Measurements from ENCODE around the gene SUMO3.

DNA sequence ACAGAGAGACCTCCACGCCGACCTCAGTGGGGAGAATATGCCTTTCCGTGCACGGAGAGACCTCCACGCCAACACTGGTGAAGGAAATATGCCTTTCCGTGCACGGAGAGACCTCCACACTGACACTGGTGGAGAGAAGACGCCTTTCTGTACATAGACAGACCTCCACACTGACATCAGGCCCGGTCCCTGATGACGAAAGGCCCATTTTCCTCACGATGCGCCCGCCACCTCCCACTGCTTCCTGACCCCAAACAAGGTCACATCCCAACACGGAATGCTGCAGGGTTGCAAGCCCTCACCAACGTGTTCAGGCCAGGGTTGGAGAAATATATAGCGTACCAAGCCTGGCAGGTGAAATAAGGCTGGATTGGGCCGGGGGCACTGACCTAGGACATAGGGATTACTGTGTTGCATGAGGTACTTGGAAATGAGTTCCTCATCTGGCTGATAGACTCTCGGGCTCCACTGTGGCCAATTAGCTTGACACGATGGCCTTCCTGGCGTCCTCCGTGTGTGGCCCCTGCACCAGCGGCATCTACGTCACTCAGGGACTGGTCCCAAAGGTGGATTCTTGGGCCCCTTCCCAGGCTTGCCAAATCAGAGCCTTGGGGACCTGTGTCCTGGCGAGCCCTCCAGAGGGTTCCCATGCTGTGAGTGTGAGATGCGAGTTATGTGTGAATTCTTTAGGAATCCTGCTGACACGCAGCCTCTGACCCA lies 16.5 kb upstream of the SUMO3 start:
- TF ChIP-seq POLR2AphosphoS5 (IDR thresholded peaks at IDR 0.05; ENCODE audit: low read depth, low read length) (no peak), TEAD4 (IDR thresholded peaks at IDR 0.05; ENCODE audit: borderline replicate concordance, insufficient read depth) (no peak), YY1 (IDR thresholded peaks at IDR 0.05; ENCODE audit: low read depth) (no peak), RFX5 (IDR thresholded peaks at IDR 0.05; ENCODE audit: low read length) (no peak), NFIC (IDR thresholded peaks at IDR 0.05; ENCODE audit: borderline replicate concordance) (no peak), GATA2 (CRISPR knock-in tag; IDR thresholded peaks at IDR 0.05) (no peak), EZH2phosphoT487 (IDR thresholded peaks at IDR 0.05; ENCODE audit: borderline replicate concordance, low read depth) (no peak), GABPA (IDR thresholded peaks at IDR 0.05; ENCODE audit: low read depth) (no peak), RXRA (IDR thresholded peaks at IDR 0.05; ENCODE audit: borderline replicate concordance, low read depth) (no peak)
- TF ChIP-seq, protein P1, sequence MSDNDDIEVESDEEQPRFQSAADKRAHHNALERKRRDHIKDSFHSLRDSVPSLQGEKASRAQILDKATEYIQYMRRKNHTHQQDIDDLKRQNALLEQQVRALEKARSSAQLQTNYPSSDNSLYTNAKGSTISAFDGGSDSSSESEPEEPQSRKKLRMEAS (IDR thresholded peaks at IDR 0.05; ENCODE audit: low read depth), result no peak
- TF ChIP-seq, protein P2, sequence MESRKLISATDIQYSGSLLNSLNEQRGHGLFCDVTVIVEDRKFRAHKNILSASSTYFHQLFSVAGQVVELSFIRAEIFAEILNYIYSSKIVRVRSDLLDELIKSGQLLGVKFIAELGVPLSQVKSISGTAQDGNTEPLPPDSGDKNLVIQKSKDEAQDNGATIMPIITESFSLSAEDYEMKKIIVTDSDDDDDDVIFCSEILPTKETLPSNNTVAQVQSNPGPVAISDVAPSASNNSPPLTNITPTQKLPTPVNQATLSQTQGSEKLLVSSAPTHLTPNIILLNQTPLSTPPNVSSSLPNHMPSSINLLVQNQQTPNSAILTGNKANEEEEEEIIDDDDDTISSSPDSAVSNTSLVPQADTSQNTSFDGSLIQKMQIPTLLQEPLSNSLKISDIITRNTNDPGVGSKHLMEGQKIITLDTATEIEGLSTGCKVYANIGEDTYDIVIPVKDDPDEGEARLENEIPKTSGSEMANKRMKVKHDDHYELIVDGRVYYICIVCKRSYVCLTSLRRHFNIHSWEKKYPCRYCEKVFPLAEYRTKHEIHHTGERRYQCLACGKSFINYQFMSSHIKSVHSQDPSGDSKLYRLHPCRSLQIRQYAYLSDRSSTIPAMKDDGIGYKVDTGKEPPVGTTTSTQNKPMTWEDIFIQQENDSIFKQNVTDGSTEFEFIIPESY (IDR thresholded peaks at IDR 0.05; ENCODE audit: borderline replicate concordance, low read depth), result no peak
- TF ChIP-seq, protein P3, sequence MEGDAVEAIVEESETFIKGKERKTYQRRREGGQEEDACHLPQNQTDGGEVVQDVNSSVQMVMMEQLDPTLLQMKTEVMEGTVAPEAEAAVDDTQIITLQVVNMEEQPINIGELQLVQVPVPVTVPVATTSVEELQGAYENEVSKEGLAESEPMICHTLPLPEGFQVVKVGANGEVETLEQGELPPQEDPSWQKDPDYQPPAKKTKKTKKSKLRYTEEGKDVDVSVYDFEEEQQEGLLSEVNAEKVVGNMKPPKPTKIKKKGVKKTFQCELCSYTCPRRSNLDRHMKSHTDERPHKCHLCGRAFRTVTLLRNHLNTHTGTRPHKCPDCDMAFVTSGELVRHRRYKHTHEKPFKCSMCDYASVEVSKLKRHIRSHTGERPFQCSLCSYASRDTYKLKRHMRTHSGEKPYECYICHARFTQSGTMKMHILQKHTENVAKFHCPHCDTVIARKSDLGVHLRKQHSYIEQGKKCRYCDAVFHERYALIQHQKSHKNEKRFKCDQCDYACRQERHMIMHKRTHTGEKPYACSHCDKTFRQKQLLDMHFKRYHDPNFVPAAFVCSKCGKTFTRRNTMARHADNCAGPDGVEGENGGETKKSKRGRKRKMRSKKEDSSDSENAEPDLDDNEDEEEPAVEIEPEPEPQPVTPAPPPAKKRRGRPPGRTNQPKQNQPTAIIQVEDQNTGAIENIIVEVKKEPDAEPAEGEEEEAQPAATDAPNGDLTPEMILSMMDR (IDR thresholded peaks at IDR 0.05), result no peak

Measured in SK-N-SH (cell line).